OCI-LY3 (cell line): ENCODE results near the gene GHR.

Experiments used
- H2AFZ ChIP-seq: fragments of 200-600, 300-600 bp; shearing (Covaris generic); 2 replicates; pipeline ENCODE4 v1.6.0; 2014; ENCODE audit warnings: antibody characterized with exemption, low read depth, low read length
- H3K27ac ChIP-seq: fragments of 200-600, 300-600 bp; sonication (generic); 2 replicates; pipeline ENCODE4 v1.5.1; 2014; ENCODE audit warnings: mild to moderate bottlenecking, low read length, moderate library complexity, mixed read lengths
- H3K27me3 ChIP-seq: fragments of 200-600, 300-600 bp; sonication (generic); 2 replicates; pipeline ENCODE4 v1.6.1; 2014; ENCODE audit warnings: low read depth, low read length, mixed read lengths
- H3K36me3 ChIP-seq: fragments of 200-600, 300-600 bp; sonication (generic); replicated peaks from 2 replicates; pipeline ENCODE3; 2014; ENCODE audit warnings: low read depth, low read length, mixed read lengths
- H3K4me1 ChIP-seq: fragments of 300-600, 200-600 bp; sonication (generic); 2 replicates; pipeline ENCODE4 v1.6.1; 2014; ENCODE audit warnings: low read length, mixed read lengths
- H3K4me2 ChIP-seq: fragments of 200-600, 300-600 bp; sonication (generic); 2 replicates; pipeline ENCODE4 v1.6.1; 2014; ENCODE audit warnings: low read length, mixed read lengths
- H3K4me3 ChIP-seq: fragments of 300-600, 200-600 bp; sonication (generic); 2 replicates; pipeline ENCODE4 v1.5.1; 2014; ENCODE audit warnings: antibody characterized with exemption, mild to moderate bottlenecking, low read length, moderate library complexity
- H3K79me2 ChIP-seq: fragments of 300-600, 200-600 bp; shearing (Covaris generic); 2 replicates; pipeline ENCODE4 v1.6.1; 2014; ENCODE audit warnings: mild to moderate bottlenecking, low read length, mixed read lengths
- H3K9ac ChIP-seq: fragments of 300-600, 200-600 bp; shearing (Covaris generic); 2 replicates; pipeline ENCODE4 v1.6.0; 2014; ENCODE audit warnings: mild to moderate bottlenecking, low read length, moderate library complexity
- H3K9me3 ChIP-seq: fragments of 200-600, 300-600 bp; shearing (Covaris generic); 2 replicates; pipeline ENCODE4 v1.6.1; 2014; ENCODE audit warnings: low read length, mixed read lengths; ENCODE audit not compliant: insufficient read depth
- H4K20me1 ChIP-seq: fragments of 200-600, 300-600 bp; sonication (generic); 2 replicates; pipeline ENCODE4 v1.6.1; 2016; ENCODE audit warnings: low read length, mixed read lengths; ENCODE audit not compliant: insufficient read depth
- EZH2phosphoT487 ChIP-seq: fragments of 200-600 bp; shearing (Covaris generic); IDR thresholded peaks from 2 replicates; pipeline ENCODE4 v1.6.1; 2018; ENCODE audit warnings: antibody characterized with exemption, mixed run types, low read depth
- TF ChIP-seq, protein P1 (sequence below): fragments of 200-600, 300-600 bp; sonication (generic); IDR thresholded peaks from 2 replicates; pipeline ENCODE4 v1.5.1; 2014; ENCODE audit warnings: antibody characterized with exemption, low read length, low read depth

Gene GHR

DNA sequence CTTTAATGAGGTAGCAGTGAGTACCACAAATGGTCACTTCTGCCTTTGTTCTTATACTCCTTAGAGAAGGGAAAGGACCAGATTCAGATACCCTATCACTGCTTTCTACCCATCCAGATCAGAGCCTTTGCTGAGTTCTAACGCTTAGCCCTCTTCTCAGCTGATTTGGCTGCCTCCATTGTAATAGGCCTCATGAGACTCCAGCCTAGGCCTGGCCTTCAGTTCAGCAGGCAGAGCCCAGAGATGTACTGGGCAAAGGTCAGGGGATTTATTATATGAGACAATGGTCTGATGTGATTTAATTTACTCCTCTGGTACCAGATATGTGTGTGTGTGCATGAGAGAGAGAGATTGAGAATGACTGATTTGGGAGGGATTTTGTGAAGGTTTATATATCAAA is 124.7 kb downstream of the GHR start:
- H3K9me3 ChIP-seq: no peaks in the 10 kb centered on the region
- no peaks in the 10 kb centered on the region for H3K79me2 ChIP-seq
- H4K20me1 ChIP-seq: no peaks in the 10 kb centered on the region
- no peak overlapping the region for H3K27ac ChIP-seq
- no peak overlapping the region for H3K4me3 ChIP-seq
- H3K4me1 ChIP-seq: no peaks in the 10 kb centered on the region
- TF ChIP-seq, protein P1, sequence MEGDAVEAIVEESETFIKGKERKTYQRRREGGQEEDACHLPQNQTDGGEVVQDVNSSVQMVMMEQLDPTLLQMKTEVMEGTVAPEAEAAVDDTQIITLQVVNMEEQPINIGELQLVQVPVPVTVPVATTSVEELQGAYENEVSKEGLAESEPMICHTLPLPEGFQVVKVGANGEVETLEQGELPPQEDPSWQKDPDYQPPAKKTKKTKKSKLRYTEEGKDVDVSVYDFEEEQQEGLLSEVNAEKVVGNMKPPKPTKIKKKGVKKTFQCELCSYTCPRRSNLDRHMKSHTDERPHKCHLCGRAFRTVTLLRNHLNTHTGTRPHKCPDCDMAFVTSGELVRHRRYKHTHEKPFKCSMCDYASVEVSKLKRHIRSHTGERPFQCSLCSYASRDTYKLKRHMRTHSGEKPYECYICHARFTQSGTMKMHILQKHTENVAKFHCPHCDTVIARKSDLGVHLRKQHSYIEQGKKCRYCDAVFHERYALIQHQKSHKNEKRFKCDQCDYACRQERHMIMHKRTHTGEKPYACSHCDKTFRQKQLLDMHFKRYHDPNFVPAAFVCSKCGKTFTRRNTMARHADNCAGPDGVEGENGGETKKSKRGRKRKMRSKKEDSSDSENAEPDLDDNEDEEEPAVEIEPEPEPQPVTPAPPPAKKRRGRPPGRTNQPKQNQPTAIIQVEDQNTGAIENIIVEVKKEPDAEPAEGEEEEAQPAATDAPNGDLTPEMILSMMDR: no peak
- no peak for TF ChIP-seq EZH2phosphoT487
- no peaks in the 10 kb centered on the region for H3K27me3 ChIP-seq
- no peak overlapping the region for H3K9ac ChIP-seq
- H3K36me3 ChIP-seq: no peaks in the 10 kb centered on the region
- H2AFZ ChIP-seq: no peak overlapping the region
- H3K4me2 ChIP-seq: no peak overlapping the region

GRCh38 chr5:42552597-42552996 is 129.4 kb downstream of the GHR start:
- Histone ChIP-seq H3K36me3 (no peaks in the 10 kb centered on the region), H4K20me1 (no peaks in the 10 kb centered on the region), H3K4me3 (no peak overlapping the region), H3K9me3 (no peaks in the 10 kb centered on the region), H2AFZ (no peak overlapping the region), H3K9ac (no peak overlapping the region), H3K4me1 (no peaks in the 10 kb centered on the region), H3K4me2 (no peak overlapping the region), H3K79me2 (no peaks in the 10 kb centered on the region), H3K27me3 (no peaks in the 10 kb centered on the region), H3K27ac (no peak overlapping the region)
- TF ChIP-seq, protein P1: no peak
- TF ChIP-seq EZH2phosphoT487: no peak

DNA sequence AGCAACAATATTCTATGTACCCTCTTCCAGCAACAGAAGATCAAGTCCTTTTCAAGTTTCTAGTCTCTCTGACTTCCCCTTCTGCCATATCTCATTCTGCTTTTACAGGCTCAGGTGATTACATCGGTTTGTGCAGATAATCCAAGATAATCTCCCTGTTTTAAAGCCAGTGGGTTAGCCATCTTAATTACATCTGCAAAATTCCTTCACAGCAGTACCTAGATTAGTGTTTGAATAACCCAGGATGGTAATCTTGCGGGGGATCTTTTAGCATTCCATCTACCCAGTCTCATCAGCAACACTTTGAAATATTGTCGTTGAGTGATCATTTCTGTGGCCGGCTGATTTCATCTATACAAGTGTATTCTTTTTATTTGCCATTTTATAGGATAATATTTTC is 130.2 kb downstream of the GHR start:
- H3K4me1 ChIP-seq: no peaks in the 10 kb centered on the region
- H3K36me3 ChIP-seq: no peaks in the 10 kb centered on the region
- H3K27me3 ChIP-seq: no peaks in the 10 kb centered on the region
- H4K20me1 ChIP-seq: no peaks in the 10 kb centered on the region
- no peak overlapping the region for H3K4me3 ChIP-seq
- no peak overlapping the region for H3K9ac ChIP-seq
- no peaks in the 10 kb centered on the region for H3K9me3 ChIP-seq
- no peak overlapping the region for H3K27ac ChIP-seq
- TF ChIP-seq EZH2phosphoT487: no peak
- TF ChIP-seq, protein P1: no peak
- H2AFZ ChIP-seq: no peak overlapping the region
- H3K79me2 ChIP-seq: no peaks in the 10 kb centered on the region
- H3K4me2 ChIP-seq: no peak overlapping the region

DNA sequence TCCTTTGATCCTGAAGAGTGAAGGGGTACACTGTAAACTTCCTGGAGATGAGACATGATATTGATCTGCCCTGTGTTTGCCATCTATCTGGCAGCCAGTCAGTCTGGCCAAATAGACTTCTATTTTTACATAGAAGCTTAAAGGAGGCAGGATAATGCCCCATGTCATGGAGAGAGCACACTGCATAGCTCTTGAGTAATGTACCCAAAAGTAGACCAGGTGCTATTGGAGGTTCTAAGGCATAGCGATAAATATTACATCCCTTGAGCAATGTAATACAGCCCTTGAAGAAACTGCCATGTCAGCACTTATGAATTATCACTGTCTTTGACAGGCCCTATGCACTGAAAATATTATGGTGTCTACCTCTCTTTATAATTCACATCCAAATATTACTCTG is 131.8 kb downstream of the GHR start:
- no peaks in the 10 kb centered on the region for H3K4me1 ChIP-seq
- H3K9me3 ChIP-seq: no peaks in the 10 kb centered on the region
- H3K36me3 ChIP-seq: no peaks in the 10 kb centered on the region
- H3K27me3 ChIP-seq: no peaks in the 10 kb centered on the region
- no peaks in the 10 kb centered on the region for H3K79me2 ChIP-seq
- no peak overlapping the region for H3K9ac ChIP-seq
- H2AFZ ChIP-seq: no peak overlapping the region
- H3K4me2 ChIP-seq: no peak overlapping the region
- TF ChIP-seq, protein P1: no peak
- no peak for TF ChIP-seq EZH2phosphoT487
- H3K27ac ChIP-seq: no peak overlapping the region
- H3K4me3 ChIP-seq: no peak overlapping the region
- H4K20me1 ChIP-seq: no peaks in the 10 kb centered on the region
